ENCODE measurements around the gene DCAF4L1.

- no peak for TF ChIP-seq CTCF (IDR thresholded peaks at IDR 0.05)
- TF ChIP-seq POLR2AphosphoS5 (IDR thresholded peaks at IDR 0.05), result no peak
- TF ChIP-seq POLR2A (IDR thresholded peaks at IDR 0.05), result no peak
- TF ChIP-seq EP300 (IDR thresholded peaks at IDR 0.05), result no peak
These were observed 16.5 kb downstream of the DCAF4L1 start for GRCh38 chr4:41998019-41998418.
